Osteocyte (in vitro differentiated cells): Measurements from ENCODE around the gene MRAP. TPM values are rescaled to one million over a fixed set of nuclear protein-coding genes. Genes with fewer than 3 reads are reported as not detected.

Source experiments
- DNase-seq: peaks from one replicate; pipeline ENCODE4 v3.0.0; 2021; ENCODE audit warnings: mixed read lengths; ENCODE audit not compliant: unreplicated experiment; ENCODE audit errors: extremely low spot score
- H3K27ac Mint-ChIP-seq: one replicate; pipeline ENCODE4 v1.8.0; 2021; ENCODE audit warnings: mild to moderate bottlenecking, mixed read lengths; ENCODE audit not compliant: unreplicated experiment
- H3K27me3 Mint-ChIP-seq: one replicate; pipeline ENCODE4 v1.8.0; 2021; ENCODE audit warnings: mixed read lengths; ENCODE audit not compliant: unreplicated experiment
- H3K36me3 Mint-ChIP-seq: one replicate; pipeline ENCODE4 v1.8.0; 2021; ENCODE audit warnings: mixed read lengths; ENCODE audit not compliant: unreplicated experiment
- H3K4me1 Mint-ChIP-seq: one replicate; pipeline ENCODE4 v1.8.0; 2021; ENCODE audit warnings: mixed read lengths; ENCODE audit not compliant: unreplicated experiment
- H3K4me3 Mint-ChIP-seq: one replicate; pipeline ENCODE4 v1.8.0; 2021; ENCODE audit warnings: mild to moderate bottlenecking, moderate library complexity, mixed read lengths; ENCODE audit not compliant: unreplicated experiment
- H3K9me3 Mint-ChIP-seq: one replicate; pipeline ENCODE4 v1.8.0; 2021; ENCODE audit warnings: mixed read lengths; ENCODE audit not compliant: unreplicated experiment
- CTCF ChIP-seq: fragments of 200-600 bp; sonication (generic); IDR thresholded peaks from 2 replicates; pipeline ENCODE4 v1.5.0; 2021; ENCODE audit warnings: antibody characterized with exemption, mild to moderate bottlenecking, moderate library complexity
- total RNA-seq: library from RNA; stranded (reverse); gene quantifications from 2 replicates; pipeline ENCODE4 v1.2.1, GENCODE V29; 2021

MRAP gene
- total RNA-seq, 1 donor from 2014 or later: not detected

GRCh38 chr21:32347977-32348376 lies 49.3 kb downstream of the MRAP start:
- Mint-ChIP-seq H3K4me3 (no peak overlapping the region), H3K36me3 (peaks cover 72% of the 10 kb centered on the region), H3K27ac (no peak overlapping the region), H3K9me3 (peaks cover 17% of the 10 kb centered on the region), H3K27me3 (no peaks in the 10 kb centered on the region), H3K4me1 (no peaks in the 10 kb centered on the region)
- DNase-seq: no peak
- TF ChIP-seq CTCF: no peak

- no peaks in the 10 kb centered on the region for H3K4me1 Mint-ChIP-seq
- H3K9me3 Mint-ChIP-seq: peaks cover 10% of the 10 kb centered on the region
- H3K36me3 Mint-ChIP-seq: peaks cover 66% of the 10 kb centered on the region
- TF ChIP-seq CTCF: no peak
- DNase-seq: no peak
- no peak overlapping the region for H3K27ac Mint-ChIP-seq
- no peak overlapping the region for H3K4me3 Mint-ChIP-seq
- no peaks in the 10 kb centered on the region for H3K27me3 Mint-ChIP-seq
These were observed 50.1 kb downstream of the MRAP start for GRCh38 chr21:32348604-32349332.

GRCh38 chr21:32349333-32349944 lies 50.8 kb downstream of the MRAP start:
- H3K4me1 Mint-ChIP-seq: no peaks in the 10 kb centered on the region
- TF ChIP-seq CTCF: no peak
- H3K27ac Mint-ChIP-seq: no peak overlapping the region
- H3K9me3 Mint-ChIP-seq: peaks cover 7% of the 10 kb centered on the region
- H3K4me3 Mint-ChIP-seq: no peak overlapping the region
- H3K27me3 Mint-ChIP-seq: no peaks in the 10 kb centered on the region
- H3K36me3 Mint-ChIP-seq: peaks cover 65% of the 10 kb centered on the region
- no peak for DNase-seq

- no peak overlapping the region for H3K4me3 Mint-ChIP-seq
- no peak for DNase-seq
- no peaks in the 10 kb centered on the region for H3K27me3 Mint-ChIP-seq
- TF ChIP-seq CTCF: no peak
- H3K36me3 Mint-ChIP-seq: peaks cover 62% of the 10 kb centered on the region
- H3K9me3 Mint-ChIP-seq: no peaks in the 10 kb centered on the region
- H3K27ac Mint-ChIP-seq: no peak overlapping the region
- no peaks in the 10 kb centered on the region for H3K4me1 Mint-ChIP-seq
These were observed 51.7 kb downstream of the MRAP start for GRCh38 chr21:32350211-32350980.

GRCh38 chr21:32350981-32351380 lies 52.3 kb downstream of the MRAP start:
- DNase-seq: no peak
- H3K4me1 Mint-ChIP-seq: no peaks in the 10 kb centered on the region
- H3K4me3 Mint-ChIP-seq: no peak overlapping the region
- H3K27ac Mint-ChIP-seq: no peak overlapping the region
- H3K27me3 Mint-ChIP-seq: no peaks in the 10 kb centered on the region
- TF ChIP-seq CTCF: no peak
- no peaks in the 10 kb centered on the region for H3K9me3 Mint-ChIP-seq
- H3K36me3 Mint-ChIP-seq: peaks cover 61% of the 10 kb centered on the region
